Esophagus muscularis mucosa (tissue), 4 donors: ENCODE data around the gene ROBO1. TPM values are rescaled to one million over a fixed set of nuclear protein-coding genes. Genes with fewer than 3 reads are reported as not detected.

Experiments
- DNase-seq: peaks from one replicate; pipeline ENCODE4 v3.0.0-alpha.2; 2017; ENCODE audit errors: extremely low spot score
- H3K27ac ChIP-seq, 4 donors: fragments of 200-600 bp; sonication (generic); replicated peaks in 1 of 4; 1 replicate in 3 of 4; 2 replicates in 1 of 4; pipeline ENCODE4 v1.5.1; 2016 to 2019; ENCODE audit warnings: mild to moderate bottlenecking in 1 of 4
- H3K27me3 ChIP-seq, 4 donors: fragments of 200-600 bp; sonication (generic); one replicate each; pipeline versions ENCODE4 v1.5.1 to v1.6.0; 2016 to 2019
- H3K36me3 ChIP-seq, 4 donors: fragments of 200-600 bp; sonication (generic); one replicate each; pipeline ENCODE4 v1.5.1; 2016 to 2019
- H3K4me1 ChIP-seq, 4 donors: fragments of 200-600 bp; sonication (generic); one replicate each; pipeline ENCODE4 v1.5.1; 2016 to 2019
- H3K4me3 ChIP-seq, 4 donors: fragments of 200-600 bp; sonication (generic); 1 replicate in 2 of 4; 2 replicates in 2 of 4; pipeline ENCODE4 v1.5.1; 2016 to 2019; ENCODE audit warnings: mild to moderate bottlenecking in 4 of 4, moderate library complexity in 1 of 4
- H3K9me3 ChIP-seq, 4 donors: fragments of 200-600 bp; sonication (generic); 1 replicate in 3 of 4; 2 replicates in 1 of 4; pipeline ENCODE4 v1.5.1; 2016 to 2019
- CTCF ChIP-seq, 3 experiments: fragments of 200-600 bp in 2 of 3; fragments of 450-650 bp in 1 of 3; sonication (generic) in 2 of 3; IDR thresholded peaks; one replicate each; pipeline ENCODE4 v1.5.1; 2017 to 2019; ENCODE audit warnings: antibody characterized with exemption in 3 of 3, mild to moderate bottlenecking in 2 of 3, moderate library complexity in 1 of 3
- EP300 ChIP-seq: sonication (generic); formaldehyde crosslinking; IDR thresholded peaks from one replicate; pipeline ENCODE4 v1.6.1; 2017; ENCODE audit warnings: antibody characterized with exemption
- POLR2A ChIP-seq: fragments of 450-650 bp; IDR thresholded peaks from one replicate; pipeline ENCODE4 v1.6.1; 2017; ENCODE audit warnings: antibody characterized with exemption, moderate library complexity, mild to moderate bottlenecking, low read depth
- POLR2AphosphoS5 ChIP-seq, 2 donors: sonication (generic); formaldehyde crosslinking; IDR thresholded peaks; one replicate each; pipeline ENCODE4 v1.6.1; 2017; ENCODE audit warnings: antibody characterized with exemption in 2 of 2
- WGBS: methylation state at CpG from one replicate; pipeline ENCODE4 v1.1.5; 2018; 5-methylcytosine and 5-hydroxymethylcytosine counted together
- intact Hi-C: fragments of 100-400 bp; cut with DNase I; formaldehyde crosslinking; loops from one replicate; pipeline ENCODE4 v1.15.1; 2023
- total RNA-seq, 4 donors: library from RNA; depleted of rRNA; stranded (reverse); fragments of >200 nt; gene quantifications; one replicate each; pipeline versions ENCODE4 v1.1.0 to v1.2.1, GENCODE V29; 2016

The ROBO1 gene
- total RNA-seq, 4 donors from 2014 or later: 9.6 to 14.2 (median 12.6) TPM

- H3K4me1 ChIP-seq: no peaks in the 10 kb centered on the region
- H3K27me3 ChIP-seq: no peaks in the 10 kb centered on the region
- H3K4me3 ChIP-seq: no peak overlapping the region
- no peaks in the 10 kb centered on the region for H3K9me3 ChIP-seq
- no peak for DNase-seq
- H3K36me3 ChIP-seq: no peaks in the 10 kb centered on the region
- TF ChIP-seq POLR2AphosphoS5 (IDR thresholded peaks at IDR 0.05) (no peak), CTCF (IDR thresholded peaks at IDR 0.05) (no peak), EP300 (no peak)
- 67% methylated on average over 8 of the region's 8 CpGs for WGBS
- no peak overlapping the region for H3K27ac ChIP-seq
- intact Hi-C loops: no loop called here
Observed at GRCh38 chr3:79531566-79532295, 236.1 kb downstream of the ROBO1 start.

- Histone ChIP-seq H3K4me1 (peaks cover 0 to 4% (median 0%) of the 10 kb centered on the region in 4 donors), H3K27ac (no peak overlapping the region), H3K9me3 (no peaks in the 10 kb centered on the region), H3K36me3 (no peaks in the 10 kb centered on the region), H3K27me3 (peaks cover 0 to 13% (median 0%) of the 10 kb centered on the region in 4 donors), H3K4me3 (no peak overlapping the region)
- TF ChIP-seq EP300: no peak
- no peak for TF ChIP-seq POLR2AphosphoS5 (IDR thresholded peaks at IDR 0.05)
- TF ChIP-seq CTCF (IDR thresholded peaks at IDR 0.05): peak in 2 of 3 experiments; percentile 41 to 52
- no peak for DNase-seq
- intact Hi-C loops: no loop called here
- WGBS: 15% methylated on average over 8 of the region's 8 CpGs
Observed at GRCh38 chr3:79521221-79521848, 246.5 kb downstream of the ROBO1 start.

GRCh38 chr3:79517766-79518413 is 249.9 kb downstream of the ROBO1 start:
- H3K36me3 ChIP-seq: no peaks in the 10 kb centered on the region
- H3K4me1 ChIP-seq: peaks cover 0 to 4% (median 0%) of the 10 kb centered on the region in 4 donors
- H3K27me3 ChIP-seq: peaks cover 0 to 13% (median 0%) of the 10 kb centered on the region in 4 donors
- intact Hi-C loops: no loop called here
- no peak for DNase-seq
- TF ChIP-seq CTCF (IDR thresholded peaks at IDR 0.05) (peak in 1 of 3 experiments; percentile 9), EP300 (no peak)
- no peak overlapping the region for H3K4me3 ChIP-seq
- H3K27ac ChIP-seq: no peak overlapping the region
- H3K9me3 ChIP-seq: no peaks in the 10 kb centered on the region
- WGBS: 29% methylated on average over 2 of the region's 2 CpGs

GRCh38 chr3:79516795-79517194 is 251.0 kb downstream of the ROBO1 start:
- H3K27ac ChIP-seq: no peak overlapping the region
- no peak overlapping the region for H3K4me3 ChIP-seq
- H3K36me3 ChIP-seq: no peaks in the 10 kb centered on the region
- no peak for DNase-seq
- H3K27me3 ChIP-seq: peaks cover 0 to 13% (median 0%) of the 10 kb centered on the region in 4 donors
- WGBS: 84% methylated on average over 4 of the region's 4 CpGs
- intact Hi-C loops: no loop called here
- TF ChIP-seq POLR2AphosphoS5 (IDR thresholded peaks at IDR 0.05): no peak
- TF ChIP-seq EP300: no peak
- no peak for TF ChIP-seq POLR2A
- TF ChIP-seq CTCF (IDR thresholded peaks at IDR 0.05): no peak
- H3K9me3 ChIP-seq: no peaks in the 10 kb centered on the region
- H3K4me1 ChIP-seq: peaks cover 0 to 4% (median 0%) of the 10 kb centered on the region in 4 donors
